Cardiac septum (tissue), 1 donor: ENCODE measurements around the gene POMGNT1. TPM values are rescaled to one million over a fixed set of nuclear protein-coding genes. Genes with fewer than 3 reads are reported as not detected.
"Not testable (repeated sequence)": the region's sequence is repeated elsewhere in the genome, so short reads cannot be mapped to it uniquely, and the experiment has no call there.

Experiments
- DNase-seq: peaks from one replicate; pipeline ENCODE4 v3.0.0-alpha.2; 2020; ENCODE audit warnings: low spot score
- intact Hi-C: fragments of 100-400 bp; cut with DNase I; formaldehyde crosslinking; loops from one replicate; pipeline ENCODE4 v1.14.0; 2022
- long read RNA-seq: library from polyadenylated mRNA; unstranded; transcript quantifications from one replicate; pipeline ENCODE4 v2.0.0, GENCODE V29; 2021
- total RNA-seq: library from RNA; stranded (reverse); fragmentation: NEBNext Ultra II Directional; extraction: Animal tissue kit (Norgen Biotek cat#: 25700); gene quantifications from one replicate; pipeline ENCODE4 v1.2.1, GENCODE V29; 2021
- donor health status: DM: no; HTN: no; CAD: no.

Gene POMGNT1
- total RNA-seq = 139 TPM
- long read RNA-seq, transcript POMGNT1-201 (22 exons, 2,728 nt) = major isoform, 74 of 131 reads
- long read RNA-seq, partial matches to known transcripts = 24 of 131 reads
- long read RNA-seq, other reads (novel, unspliced or antisense) = 33 of 131 reads

- peak; percentile 90 for DNase-seq
- intact Hi-C loops = no loop called here
Observed at GRCh38 chr1:46197964-46198811, at the start of gene POMGNT1. POMGNT1 (minus strand) TSS chr1:46198434; CDS start chr1:46197821, 613 bp downstream.

DNA sequence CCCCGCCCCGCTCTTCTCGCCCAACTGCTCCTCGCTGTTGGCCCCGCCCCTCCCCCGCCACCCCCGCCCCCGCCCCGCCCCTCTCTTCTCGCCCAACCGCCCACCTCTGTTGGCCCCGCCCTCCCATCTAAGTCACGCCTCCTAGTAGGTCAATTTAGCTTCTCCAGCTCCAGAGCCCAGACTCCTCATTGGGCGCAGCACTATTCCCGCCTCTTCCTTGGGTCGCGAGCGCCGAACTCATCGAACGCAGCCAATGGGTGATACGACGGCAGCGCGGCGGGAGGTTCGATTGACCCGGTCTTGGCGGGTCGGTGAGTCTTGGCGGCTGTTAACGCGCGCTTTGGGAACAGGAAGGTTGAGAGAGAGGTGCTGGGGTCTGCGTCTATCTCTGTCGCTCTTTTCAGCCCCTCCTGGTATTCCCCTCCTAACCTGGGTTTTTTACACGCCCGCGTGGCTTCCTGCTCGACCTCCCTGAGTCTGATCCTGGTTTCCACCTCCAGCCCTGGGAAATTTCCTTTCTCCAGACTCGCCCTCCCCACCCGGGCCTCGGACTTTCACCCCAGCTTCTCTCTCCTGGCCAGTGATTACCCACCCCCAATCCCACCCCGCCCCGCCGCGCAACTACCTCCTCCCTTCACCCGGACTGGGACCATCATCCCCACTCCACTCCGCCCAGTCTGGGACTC is 49.3 kb upstream of the POMGNT1 start, which contains the start of gene RAD54L:
Gene RAD54L, plus strand, starts transcription at position 328 of the 686 bp plus-strand sequence. CDS start 643 bp downstream, outside the sequence.
- DNase-seq = peak; percentile 98
- intact Hi-C loops = loop anchor here (2.0 to 5.0 kb wide), 3 partner anchors 43 to 95 kb away; partner anchors contain the start of genes LRRC41, NSUN4 and UQCRH

- intact Hi-C loops = loop anchor here (2.0 to 5.0 kb wide), 3 partner anchors 42 to 96 kb away; partner anchors contain the start of genes LRRC41, NSUN4 and UQCRH
- DNase-seq = peak; percentile 75
Observed at GRCh38 chr1:46246548-46247435, 48.6 kb upstream of the POMGNT1 start.

DNA sequence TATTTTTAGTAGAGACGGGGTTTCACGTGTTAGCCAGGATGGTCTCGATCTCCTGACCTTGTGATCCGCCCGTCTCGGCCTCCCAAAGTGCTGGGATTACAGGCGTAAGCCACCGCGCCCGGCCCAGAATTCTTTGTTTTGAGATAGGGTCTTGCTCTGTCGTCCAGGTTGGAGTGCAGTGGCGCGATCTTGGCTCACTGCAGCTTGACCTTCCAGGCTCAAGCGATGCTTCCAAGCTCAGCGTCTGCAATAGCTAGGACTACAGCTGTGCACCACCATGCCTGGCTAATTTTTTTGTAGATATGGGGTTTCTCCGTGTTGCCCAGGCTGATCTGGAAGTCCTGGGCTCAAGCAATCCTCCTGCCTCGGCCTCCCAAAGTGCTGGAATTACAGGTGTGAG is 47.9 kb upstream of the POMGNT1 start:
- intact Hi-C loops = loop anchor here (2.0 to 5.0 kb wide), 3 partner anchors 41 to 96 kb away; partner anchors contain the start of genes LRRC41, NSUN4 and UQCRH
- not testable (repeated sequence) for DNase-seq

DNA sequence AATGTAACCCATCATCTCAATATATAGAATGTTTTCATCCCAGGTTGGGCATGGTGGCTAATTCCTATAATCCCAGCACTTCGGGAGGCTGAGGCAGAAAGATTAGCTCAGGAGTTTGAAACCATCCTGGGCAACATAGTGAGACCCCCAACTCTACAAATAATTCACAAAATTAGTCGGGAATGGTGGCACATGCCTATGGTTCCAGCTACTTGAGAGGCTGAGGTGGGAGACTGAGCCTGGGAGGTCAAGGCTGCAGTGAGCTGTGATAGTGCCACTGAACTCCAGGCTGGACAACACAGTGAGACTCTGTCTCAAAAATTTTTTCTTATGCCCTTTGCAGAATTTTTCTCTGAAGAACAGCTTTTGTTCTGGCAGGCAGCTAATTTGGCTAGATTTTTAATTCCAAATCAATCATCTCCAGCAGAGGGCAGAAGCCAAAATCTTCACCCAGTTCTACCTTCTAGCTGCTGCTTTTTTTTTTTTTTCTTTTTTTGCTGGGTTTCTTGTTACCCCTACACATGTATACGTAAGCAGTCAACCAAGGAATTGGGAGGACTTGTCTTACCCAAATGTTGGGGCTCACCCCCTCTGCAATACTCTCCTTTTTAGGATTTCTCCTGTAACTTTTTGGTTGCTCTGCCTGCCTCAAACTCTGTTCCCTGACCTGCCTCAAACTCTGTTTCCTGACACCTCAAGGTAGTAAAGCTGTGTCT is 46.6 kb upstream of the POMGNT1 start:
- DNase-seq = no peak
- intact Hi-C loops = loop anchor here (5.0 kb wide), 1 partner anchor 97 kb away; the partner anchor contains the start of gene NSUN4

GRCh38 chr1:46243831-46244230 is 45.6 kb upstream of the POMGNT1 start:
- intact Hi-C loops = not testable (repeated sequence)

GRCh38 chr1:46242918-46243317 is 44.7 kb upstream of the POMGNT1 start:
- intact Hi-C loops = no loop called here
- DNase-seq = no peak

More at GRCh38 chr1:46243831-46244230, 45.6 kb upstream of the POMGNT1 start:
- not testable (repeated sequence) for DNase-seq

- DNase-seq, intact Hi-C loops: not testable (repeated sequence)
Observed at GRCh38 chr1:46241733-46242132, 43.5 kb upstream of the POMGNT1 start.

GRCh38 chr1:46238865-46239264 is 40.6 kb upstream of the POMGNT1 start:
- DNase-seq, intact Hi-C loops: not testable (repeated sequence)

GRCh38 chr1:46236882-46237281 is 38.6 kb upstream of the POMGNT1 start:
- intact Hi-C loops = no loop called here
- no peak for DNase-seq

DNA sequence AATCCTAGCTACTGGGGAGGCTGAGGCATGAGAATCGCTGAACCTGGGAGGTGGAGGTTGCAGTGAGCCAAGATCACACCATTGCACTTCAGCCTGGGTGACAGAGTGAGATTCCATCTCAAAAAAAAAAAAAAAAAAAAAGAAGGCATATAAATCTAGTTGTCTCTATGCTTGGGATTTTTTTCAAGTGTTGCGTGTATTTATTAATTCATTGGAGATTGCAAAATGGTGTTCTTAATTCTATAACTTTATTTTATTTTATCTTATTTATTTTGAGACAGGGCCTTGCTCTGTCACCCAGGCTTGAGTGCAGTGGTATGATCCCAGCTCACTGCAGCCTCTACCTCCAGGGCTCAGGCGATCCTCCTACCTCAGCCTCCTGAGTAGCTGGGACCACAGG is 33.0 kb upstream of the POMGNT1 start:
- intact Hi-C loops, DNase-seq: not testable (repeated sequence)

GRCh38 chr1:46224966-46225365 is 26.7 kb upstream of the POMGNT1 start:
- DNase-seq = no peak
- intact Hi-C loops = loop anchor here (5.0 kb wide), 1 partner anchor 43 kb away; no protein-coding TSS in a partner anchor

DNA sequence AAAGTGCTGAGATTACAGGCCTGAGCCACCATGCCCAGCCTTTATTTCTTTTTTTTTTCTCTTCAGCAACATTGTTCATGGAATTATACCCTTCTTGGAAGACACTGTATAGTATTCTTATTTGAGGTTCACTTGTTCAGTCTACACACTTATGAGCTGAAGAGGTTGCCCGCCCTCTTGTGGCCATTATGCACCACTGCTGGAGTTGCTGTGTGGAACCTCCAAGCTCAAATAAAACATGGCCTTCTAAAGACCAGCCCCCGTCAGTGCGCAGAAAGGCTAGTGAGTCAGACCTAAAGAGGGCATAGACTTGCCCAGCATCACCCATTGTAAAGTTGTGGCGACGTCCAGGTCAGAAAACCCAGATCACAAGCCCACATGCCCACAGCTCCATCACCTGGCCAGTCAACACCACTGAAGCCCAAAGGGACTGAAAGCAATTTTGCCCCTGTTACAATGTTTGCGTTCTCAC is 25.3 kb upstream of the POMGNT1 start:
- intact Hi-C loops = loop anchor here (2.0 to 5.0 kb wide), 2 partner anchors 41 to 187 kb away; no protein-coding TSS in a partner anchor
- no peak for DNase-seq

DNA sequence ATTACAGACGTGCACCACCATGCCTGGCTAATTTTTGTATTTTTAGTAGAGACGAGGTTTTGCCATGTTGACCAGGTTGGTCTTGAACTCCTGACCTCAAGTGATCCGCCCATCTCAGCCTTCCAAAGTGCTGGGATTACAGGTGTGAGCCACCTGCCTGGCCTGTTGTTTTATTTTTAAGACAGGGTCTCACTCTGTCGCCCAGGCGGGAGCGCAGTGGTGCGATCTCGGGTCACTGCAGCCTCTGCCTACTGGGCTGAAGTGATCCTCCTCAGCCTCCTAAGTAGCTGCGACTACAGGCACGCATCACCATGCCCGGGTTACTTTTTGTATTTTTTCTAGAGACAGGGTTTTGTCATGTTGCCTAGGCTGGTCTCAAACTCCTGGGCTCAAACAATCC is 24.8 kb upstream of the POMGNT1 start:
- not testable (repeated sequence) for DNase-seq
- intact Hi-C loops = loop anchor here (2.0 to 5.0 kb wide), 2 partner anchors 41 to 186 kb away; no protein-coding TSS in a partner anchor

- intact Hi-C loops = loop anchor here (2.0 to 5.0 kb wide), 2 partner anchors 39 to 185 kb away; no protein-coding TSS in a partner anchor
- no peak for DNase-seq
Observed at GRCh38 chr1:46221749-46222148, 23.5 kb upstream of the POMGNT1 start.

GRCh38 chr1:46220808-46221207 is 22.6 kb upstream of the POMGNT1 start:
- no peak for DNase-seq
- intact Hi-C loops = loop anchor here (5.0 kb wide), 1 partner anchor 39 kb away; no protein-coding TSS in a partner anchor
